Ovary (tissue), 3 donors: Measurements from ENCODE around the gene SLC30A2.

Experiments used
- CTCF ChIP-seq, 3 donors: fragments of 450-650 bp in 2 of 3; fragments of 200-600 bp in 1 of 3; IDR thresholded peaks; one replicate each; pipeline versions ENCODE4 v1.5.1 to v1.8.0; 2016 to 2022; ENCODE audit warnings: antibody characterized with exemption in 3 of 3, mild to moderate bottlenecking in 1 of 3
- EP300 ChIP-seq: sonication (generic); formaldehyde crosslinking; IDR thresholded peaks from one replicate; pipeline ENCODE4 v1.6.1; 2017; ENCODE audit warnings: antibody characterized with exemption
- POLR2A ChIP-seq: fragments of 450-650 bp; IDR thresholded peaks from one replicate; pipeline ENCODE4 v1.6.1; 2017; ENCODE audit warnings: antibody characterized with exemption, mild to moderate bottlenecking, moderate library complexity
- donor health status: DM: no; HTN: no; CAD: no.

- TF ChIP-seq CTCF (IDR thresholded peaks at IDR 0.05), result no peak
- no peak for TF ChIP-seq POLR2A
- no peak for TF ChIP-seq EP300
Measured at GRCh38 chr1:26027716-26028489, 18.0 kb downstream of the SLC30A2 start.
